DMS 273 treated with DMSO at 0.1 percent for 48 hours (cell line): ENCODE data around the gene PHKB.
"Not testable (repeated sequence)": the region's sequence is repeated elsewhere in the genome, so short reads cannot be mapped to it uniquely, and the experiment has no call there.

Source experiments
- DNase-seq: peaks from one replicate; lab custom pipeline; 2025; lab: John Stamatoyannopoulos, UW

Gene PHKB

GRCh38 chr16:47469227-47469626, 8.1 kb downstream of the PHKB start:
- no peak for DNase-seq

DNA sequence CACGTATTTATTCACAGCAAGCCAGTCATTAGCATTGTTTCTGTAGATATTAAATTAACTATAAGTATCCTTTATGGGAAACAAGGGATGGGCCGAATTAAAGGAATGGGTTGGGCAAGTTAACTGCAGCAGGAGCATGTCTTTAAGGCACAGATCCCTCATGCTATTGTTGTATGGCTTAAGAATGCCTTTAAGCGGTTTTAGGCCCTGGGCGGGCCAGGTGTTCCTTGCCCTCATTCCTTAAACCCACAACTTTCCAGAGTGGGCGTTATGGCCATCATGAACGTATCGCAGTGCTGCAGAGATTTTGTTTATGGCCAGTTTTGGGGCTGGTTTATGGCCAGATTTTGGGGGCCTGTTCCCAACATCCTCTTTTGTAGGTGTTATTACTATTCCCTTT, 9.1 kb downstream of the PHKB start:
- DNase-seq = no peak

GRCh38 chr16:47470810-47471209, 9.7 kb downstream of the PHKB start:
- DNase-seq = no peak

- not testable (repeated sequence) for DNase-seq
Measured at GRCh38 chr16:47473004-47473403, 11.9 kb downstream of the PHKB start.

DNA sequence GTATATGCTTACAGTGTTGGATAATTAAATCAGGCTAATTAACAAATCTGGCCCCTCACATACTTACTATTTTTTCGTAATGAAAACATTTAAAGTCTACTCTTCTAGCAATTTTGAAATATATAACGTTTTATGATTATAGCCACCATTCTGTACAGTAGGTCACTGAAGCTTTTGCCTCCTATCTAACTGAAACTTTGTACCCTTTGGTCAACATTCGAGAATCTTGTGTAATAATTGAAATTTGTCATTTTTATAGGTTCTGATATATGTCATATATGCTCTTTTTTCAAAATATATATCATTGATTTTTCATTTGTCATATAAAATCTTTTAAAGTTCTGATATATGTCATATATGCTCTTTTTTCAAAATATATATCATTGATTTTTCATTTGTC, 12.7 kb downstream of the PHKB start:
- DNase-seq = no peak

GRCh38 chr16:47475786-47476185, 14.7 kb downstream of the PHKB start:
- DNase-seq = no peak

DNA sequence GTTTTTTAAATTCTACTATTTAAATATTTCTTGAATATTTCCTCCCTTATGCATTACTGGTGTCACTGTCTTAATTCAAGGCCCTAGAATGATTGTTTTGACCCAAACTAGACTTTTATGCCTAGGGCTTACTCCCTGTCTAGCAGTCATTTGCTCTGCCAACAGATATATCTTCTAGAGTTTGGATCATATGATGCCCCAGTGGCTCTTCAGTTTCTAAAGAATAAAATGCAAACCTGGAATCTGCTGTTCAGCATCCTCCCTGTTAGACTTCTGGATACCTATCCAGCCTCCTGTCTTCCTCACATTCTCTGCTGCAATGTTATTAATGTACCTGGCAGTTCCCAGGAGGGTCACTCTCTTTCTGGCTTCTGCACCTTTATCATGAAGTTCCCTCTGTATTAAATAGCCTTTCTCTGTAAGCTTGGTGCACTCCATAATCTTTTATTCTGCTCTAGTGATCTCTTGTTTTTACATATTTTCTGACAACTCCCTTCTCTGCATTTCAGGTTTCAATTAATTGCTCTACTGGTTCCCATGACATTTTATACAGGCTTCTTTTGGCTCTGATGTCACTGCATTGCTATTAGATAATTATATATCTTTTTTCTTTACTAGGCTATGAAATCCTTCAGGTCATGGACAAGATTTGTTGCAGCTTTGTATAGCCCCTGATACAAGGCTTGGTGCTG, 15.7 kb downstream of the PHKB start:
- no peak for DNase-seq

DNA sequence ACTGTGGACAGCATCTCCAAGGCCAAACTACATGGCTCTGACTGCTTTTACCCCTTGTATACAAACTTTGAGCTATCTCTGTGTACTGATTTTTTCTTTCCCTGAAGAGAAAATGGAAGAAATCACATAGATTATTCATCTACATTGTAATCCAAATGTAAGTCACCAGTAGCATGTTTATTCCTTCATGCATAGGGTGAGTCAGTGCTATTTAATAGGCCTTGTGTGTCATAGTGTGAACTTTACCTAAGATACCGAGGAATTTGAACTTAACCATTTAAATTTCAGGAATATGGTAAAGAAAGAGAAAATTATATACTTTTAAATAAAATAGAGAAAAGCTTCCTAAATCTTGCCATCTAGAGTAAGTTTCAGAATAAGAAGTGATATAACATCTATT, 16.5 kb downstream of the PHKB start:
- no peak for DNase-seq

- no peak for DNase-seq
Measured at GRCh38 chr16:47480410-47480809, 19.3 kb downstream of the PHKB start.

- no peak for DNase-seq
Measured at GRCh38 chr16:47481698-47482374, 20.7 kb downstream of the PHKB start.

DNA sequence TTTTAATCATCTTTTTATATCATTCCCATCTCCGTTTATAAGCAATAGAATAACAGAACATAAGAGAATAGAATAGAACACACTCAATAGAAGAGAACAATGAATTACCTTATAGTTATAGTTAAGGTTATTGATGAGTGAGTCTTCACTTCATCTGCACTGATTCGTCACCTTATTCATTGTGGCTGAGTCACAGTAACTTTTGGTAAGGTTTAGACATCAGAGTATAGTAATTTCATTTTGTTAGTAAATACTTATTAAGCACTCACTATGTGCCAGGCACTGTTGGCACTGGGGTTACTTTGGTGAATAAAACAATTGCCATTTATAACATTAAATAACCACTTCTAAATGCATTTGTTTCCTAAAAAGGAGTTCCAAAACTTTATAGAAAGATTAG, 22.5 kb downstream of the PHKB start:
- no peak for DNase-seq

GRCh38 chr16:47486856-47487255, 25.7 kb downstream of the PHKB start:
- DNase-seq = no peak

DNA sequence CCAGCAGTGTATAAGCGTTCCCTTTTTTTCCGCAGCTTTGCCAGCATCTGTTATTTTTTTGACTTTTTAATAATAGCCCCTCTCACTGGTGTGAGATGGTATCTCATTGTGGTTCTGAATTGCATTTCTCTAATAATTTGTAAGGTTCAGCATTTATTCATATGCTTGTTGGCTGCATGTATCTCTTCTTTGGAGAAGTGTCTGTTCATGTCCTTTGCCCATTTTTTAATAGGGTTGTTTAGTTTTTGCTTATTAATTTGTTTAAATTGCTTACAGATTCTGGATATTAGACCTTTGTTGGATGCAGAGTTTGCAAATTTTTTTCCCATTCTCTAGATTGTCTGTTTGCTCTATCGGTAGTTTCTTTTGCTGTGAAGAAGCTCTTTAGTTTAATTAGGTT, 26.9 kb downstream of the PHKB start:
- DNase-seq = no peak

DNA sequence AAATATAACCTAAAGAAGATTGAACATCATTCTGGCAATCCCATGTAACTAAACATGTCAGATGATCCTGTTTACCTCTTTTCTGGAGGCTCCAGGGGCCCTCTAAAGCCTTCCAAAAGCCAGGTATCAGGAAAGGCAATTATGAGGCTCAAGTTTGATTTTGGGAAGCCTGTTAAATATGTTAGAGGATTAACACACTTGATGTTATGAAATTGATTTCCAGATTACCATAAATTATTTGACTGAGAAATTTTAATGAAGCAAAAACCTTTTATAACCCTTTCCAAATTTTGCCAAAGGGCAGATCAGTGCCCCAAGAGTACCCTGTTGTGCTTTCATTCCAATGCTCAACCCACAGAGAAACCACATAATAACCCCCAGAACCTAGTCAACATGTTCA, 29.3 kb downstream of the PHKB start:
- no peak for DNase-seq

GRCh38 chr16:47492036-47492427, 30.9 kb downstream of the PHKB start:
- DNase-seq = no peak

DNA sequence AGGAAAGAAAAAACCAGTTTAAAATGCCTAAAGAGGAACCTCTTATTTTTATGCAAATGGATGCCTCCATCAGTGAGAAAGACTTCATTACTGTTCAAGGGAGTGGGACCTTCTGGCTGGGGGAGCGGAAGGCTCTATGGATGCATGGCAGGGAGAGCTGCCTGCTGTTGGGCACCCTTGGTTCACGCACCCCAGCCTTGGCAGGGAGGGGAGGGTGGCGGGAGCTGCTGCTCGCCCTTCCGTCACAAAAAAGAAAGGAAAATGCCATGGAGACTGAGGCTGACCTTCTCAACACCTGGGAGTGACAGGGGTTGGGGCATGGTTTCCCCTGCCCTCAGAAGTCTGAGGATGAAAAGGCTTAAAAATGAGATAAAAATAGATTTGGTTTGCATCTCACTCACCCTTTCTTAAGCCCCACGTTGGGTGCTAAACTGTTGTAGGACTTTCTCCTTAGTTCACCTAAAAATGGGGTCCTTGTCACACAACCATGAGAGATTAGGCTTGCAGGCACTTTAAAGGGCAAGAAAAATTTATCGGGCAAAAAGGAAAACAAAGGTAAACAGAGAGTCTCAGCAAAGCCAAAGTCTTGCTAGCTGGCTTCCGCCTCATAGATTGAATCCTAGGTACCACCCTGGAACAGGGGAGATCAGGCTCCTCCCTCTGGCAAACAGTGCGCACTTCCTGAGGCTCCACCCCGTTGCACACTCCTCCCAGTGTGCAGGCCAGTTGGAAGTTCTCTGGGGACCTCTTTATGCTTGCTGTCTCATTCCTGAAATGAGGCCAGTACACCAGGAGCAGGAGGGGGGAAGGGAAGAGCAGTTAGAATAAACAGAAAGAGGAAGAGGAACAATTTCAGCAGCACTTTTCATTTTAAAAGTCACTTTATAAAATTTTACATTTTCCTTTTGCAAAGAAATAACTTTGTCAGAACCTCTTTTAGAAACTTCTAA, 31.6 kb downstream of the PHKB start:
- DNase-seq = no peak

GRCh38 chr16:47493381-47494337, 32.5 kb downstream of the PHKB start:
- DNase-seq = no peak

DNA sequence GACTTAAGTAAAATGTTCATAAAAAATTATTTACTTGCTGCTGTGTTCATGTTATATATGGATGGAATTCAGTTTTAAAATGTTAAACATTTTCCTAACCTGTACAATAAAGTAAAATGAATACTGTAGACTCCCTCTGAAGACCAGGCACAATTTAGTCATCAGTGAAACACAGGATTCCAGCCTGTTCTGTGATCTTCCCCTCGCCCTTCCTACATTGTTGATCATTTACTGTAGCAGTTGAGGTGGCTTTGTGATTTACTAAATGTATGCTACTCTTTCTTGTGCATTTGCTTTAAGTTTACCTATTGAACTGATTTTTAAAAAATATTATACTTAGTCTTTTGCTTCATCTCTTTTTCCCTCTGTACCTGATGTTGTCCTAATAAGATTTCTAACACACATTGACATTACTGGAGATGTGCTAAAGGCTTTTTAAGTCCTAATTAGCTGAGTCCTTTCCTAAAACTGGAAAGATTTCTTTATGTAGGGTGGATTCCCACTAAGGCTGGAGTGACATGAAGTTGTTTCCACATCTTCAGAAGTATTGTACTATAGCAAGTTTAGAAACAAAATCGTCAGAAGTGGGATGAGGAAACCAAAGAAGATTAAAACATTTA, 38.1 kb downstream of the PHKB start:
- no peak for DNase-seq

DNA sequence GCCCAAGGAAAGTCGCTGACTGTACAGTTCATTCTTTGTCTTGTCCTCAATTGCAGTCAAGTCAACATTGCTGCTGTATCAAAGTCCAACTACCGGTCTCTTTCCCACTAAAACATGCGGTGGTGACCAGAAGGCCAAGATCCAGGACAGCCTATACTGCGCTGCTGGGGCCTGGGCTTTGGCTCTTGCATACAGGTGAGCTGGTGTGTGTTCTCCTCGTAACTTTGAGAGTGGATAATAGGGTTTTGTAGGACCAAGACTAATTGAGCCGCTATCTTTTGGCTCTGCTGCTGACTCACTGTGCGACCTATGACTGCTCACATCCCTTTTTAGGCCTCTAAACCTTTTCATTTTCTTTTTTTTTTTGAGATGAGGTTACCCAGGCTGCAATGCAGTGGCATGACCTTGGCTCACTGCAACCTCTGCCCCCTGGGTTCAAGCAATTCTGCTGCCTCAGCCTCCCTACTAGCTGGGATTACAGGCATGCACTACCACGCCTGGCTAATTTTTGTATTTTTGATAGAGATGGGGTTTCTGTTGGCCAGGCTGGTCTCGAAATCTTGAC, 38.7 kb downstream of the PHKB start:
- no peak for DNase-seq

DNA sequence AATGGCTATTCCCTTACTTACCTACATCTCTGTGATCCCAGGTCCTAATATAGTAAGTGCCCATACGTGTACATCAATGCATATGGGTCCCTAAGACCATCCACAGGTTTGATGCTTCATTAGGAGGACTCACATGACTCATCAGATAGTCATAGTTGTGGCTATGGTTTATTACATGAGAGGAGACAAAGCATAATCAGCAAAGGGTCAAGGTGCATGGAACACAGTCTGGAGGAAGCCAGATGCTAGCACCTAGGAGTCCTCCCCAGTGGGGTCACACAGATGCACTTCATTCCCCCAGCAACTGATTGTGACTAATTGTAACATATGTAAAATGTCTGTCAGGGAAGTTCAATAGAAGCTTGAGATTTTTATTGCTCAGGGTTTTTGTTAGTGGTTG, 42.8 kb downstream of the PHKB start:
- DNase-seq = no peak

DNA sequence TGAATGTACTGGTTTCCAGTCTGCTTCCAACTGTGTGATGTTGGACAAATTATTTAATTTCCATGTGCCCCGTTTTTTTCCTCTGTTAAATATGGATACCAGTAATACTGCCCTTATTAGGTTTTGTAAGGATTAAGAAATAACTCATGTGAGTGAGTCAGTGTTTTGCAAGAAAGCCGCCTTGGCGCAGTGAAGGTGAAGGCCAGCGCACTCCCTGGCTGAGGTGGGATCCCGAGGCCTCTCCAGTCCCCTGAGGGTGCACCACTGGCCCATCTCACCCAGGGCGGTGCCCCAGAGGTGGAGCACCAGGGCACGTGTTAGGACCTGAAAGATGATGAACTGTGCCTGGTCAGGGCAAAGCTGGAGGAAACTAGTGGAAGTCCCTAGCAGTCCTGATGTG, 43.5 kb downstream of the PHKB start:
- no peak for DNase-seq
